Measurements from ENCODE around the gene NAV2.
"Not testable (repeated sequence)": the region's sequence is repeated elsewhere in the genome, so short reads cannot be mapped to it uniquely, and the experiment has no call there.

The NAV2 gene

DNA sequence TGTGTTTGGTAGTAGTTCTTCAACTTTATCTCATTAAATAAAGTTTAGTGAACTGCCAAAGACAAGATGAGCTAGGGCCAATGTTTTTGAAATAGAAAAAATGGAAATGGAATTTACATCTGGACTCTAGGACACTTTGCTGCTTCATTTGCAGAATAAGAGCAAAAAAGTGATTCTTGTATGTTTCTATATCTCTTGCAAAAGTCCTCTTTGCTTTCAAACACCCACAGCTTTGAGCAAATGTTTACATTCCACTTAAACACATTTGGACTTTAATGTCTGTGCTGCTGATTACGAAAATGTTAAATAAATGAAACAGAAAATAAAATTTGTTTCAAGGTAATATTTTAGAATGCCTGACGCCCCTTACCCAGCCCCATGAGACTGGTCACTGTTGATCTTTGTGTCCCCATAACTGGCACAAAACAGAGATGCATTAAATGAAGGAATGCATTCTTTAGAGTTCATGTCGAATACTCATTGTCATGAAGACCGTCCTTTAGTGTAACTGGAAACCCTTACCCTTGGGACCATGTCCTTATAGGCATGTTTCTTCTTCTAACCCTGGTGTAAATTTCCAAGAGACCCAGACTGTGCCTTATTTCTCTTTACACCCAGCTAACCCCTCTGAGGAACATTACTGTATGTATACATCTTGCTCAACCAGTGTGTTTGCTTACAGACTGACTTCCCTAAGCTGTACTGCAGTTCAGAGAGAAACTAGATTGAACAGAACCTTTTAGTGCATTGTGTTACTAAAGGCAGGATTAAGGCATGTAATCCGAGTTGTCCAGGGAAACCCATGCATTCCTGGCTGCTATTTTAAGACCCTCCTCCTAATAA lies 199.7 kb downstream of the NAV2 start:
- no peak for DNase-seq

DNA sequence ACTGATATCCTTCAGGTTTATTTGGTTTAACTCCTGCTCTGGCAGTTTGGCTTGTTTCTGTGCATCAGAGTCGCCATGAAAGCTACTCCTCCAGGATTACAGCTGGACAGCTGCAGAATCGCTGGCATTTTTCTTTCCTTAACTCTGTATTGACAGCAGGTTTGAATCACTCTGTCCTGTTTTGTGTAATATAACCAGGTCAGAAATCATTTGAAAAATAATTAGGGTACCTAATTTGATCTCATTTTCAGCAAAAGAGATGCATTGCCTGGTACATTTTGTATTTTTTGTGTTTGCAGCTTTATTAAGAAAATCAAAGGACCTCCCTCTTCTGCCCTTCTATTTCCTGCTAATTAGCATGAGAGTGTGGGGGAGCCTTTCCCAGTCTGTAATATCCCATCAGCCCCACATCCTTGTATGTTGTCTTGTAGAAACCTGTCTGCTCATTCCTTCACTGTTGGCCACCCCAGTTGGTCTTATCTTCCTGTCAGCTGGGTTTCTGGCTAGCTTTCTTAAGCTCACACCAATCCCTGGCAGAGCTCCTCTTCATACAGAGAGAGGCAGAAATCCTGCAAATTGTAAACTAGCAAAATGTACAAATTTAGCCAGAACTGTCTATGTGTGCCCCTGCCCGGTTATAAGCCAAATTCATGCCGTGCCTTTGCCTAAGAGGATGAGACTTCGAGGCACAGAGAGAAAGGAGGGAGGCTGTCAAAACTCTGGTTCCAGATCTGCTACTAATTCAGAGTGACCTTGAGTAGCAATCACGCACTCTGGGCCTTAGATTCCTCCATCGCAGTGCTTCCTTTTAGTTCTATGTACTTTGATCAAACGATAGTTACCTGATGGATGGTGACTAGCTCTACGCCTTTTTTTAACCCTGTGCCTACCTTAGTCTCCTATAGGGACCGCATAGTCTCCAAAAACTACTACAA lies 200.6 kb downstream of the NAV2 start:
- no peak for DNase-seq

DNA sequence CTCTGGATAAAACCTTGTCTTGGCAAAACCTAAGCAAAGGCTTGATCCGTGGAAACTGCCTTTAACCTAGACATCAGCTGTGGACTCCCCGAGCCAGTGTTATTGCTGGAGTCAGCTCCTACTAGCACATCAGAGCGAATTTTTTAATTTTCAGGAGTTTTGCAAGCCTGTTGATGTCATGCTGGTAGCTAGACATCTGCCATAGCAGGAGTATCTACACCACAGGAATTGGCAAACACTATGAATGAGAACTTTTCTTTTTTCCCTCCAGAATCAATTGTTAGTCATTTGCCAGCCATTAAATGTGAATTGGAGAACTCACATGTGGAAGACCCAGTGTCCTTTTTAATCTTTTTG lies 201.2 kb downstream of the NAV2 start:
- no peak for DNase-seq

DNA sequence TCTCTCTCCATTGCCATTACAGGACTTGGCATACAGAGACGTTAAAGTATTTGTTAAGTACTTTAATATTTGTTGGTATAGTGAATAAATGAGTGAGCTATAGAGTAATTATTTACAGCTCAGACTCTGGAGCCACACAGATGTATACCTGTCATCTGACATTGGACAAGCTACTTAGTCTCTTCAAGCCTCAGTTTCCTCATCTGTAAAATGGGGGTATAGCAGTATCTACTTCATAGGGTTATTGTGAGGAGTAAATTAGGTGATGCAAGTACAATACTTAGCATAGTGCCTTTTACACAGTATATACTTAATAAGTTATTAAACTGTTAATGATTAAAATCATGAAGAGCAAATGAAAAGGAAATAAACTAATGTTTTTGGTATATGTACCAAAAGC lies 203.2 kb downstream of the NAV2 start:
- DNase-seq = no peak

DNA sequence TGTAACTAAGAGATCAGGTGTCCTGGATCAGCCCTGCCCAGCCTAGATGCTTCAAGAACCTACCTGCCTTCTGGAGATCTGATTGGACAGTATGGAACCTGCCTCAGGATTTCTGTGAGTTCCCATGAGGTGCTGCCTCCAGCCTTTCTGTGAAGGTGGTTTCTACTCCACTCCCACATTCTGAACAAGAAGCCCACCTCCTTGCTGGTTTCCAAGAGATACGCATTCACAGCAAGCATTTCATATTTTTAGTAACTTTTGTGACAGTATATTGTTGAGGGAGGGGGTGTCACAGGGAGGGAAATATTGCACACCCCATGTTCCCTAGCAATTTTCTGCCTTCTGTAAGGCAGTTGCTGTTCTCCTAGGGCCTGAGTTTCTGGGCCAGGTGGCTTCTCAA lies 204.4 kb downstream of the NAV2 start:
- DNase-seq = no peak

DNA sequence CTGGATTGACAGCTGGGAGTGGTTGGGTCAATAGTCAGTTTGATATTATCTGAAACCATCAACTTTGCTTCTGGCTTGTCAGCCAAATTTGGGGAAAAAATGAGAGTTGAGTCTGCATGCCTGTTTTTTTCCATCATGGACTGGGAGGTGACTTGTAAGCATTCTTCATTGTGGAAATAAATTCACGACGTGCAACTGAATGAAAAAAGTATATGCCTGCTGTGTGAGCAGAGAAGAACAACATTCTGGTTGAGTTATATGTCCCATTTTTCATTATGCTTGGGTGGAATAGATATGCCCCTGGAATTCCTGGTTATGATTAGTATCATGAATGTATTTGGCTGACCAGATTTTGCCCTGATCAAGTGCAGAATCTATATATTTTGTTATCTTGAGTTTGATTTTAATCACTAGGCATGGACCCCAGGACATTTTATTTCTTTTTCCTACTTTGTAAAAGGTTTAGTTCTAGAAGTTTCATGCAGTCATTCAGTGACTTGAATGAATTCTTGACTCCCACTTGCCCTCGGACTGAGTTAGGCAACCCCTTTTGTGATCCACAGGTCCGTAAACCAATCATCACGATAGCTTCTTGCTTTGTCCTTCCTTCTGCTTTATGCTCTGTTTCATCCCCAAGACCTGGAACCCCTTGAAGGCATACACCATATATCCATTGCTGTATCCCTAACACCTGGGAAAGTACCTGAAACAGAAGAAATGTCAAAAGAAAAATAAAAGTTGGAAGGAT lies 205.8 kb downstream of the NAV2 start:
- DNase-seq = no peak

DNA sequence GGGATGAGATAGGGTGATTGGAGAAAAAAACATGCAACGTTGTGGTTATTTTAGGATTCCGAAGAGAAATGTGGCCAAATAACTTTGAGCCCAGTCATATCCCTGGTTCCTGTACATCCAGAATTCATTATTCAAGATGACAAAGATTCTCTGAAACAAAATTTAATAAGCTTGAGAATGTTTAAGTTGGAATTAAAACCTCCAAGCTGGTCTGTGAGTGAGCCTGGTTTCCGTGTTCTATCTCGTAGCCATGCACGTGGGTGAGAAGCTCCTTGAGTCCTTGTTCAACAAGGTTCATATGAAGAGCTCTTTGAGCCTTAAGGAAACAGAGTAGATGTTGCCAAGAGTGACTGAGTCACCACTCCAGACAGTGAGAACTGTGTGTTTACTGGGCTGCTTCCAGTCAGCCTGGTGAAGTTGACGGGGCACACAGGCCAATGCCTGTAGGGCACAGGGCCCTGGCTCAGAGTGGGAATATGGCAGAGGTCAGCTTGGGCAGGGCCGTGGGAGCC lies 206.5 kb downstream of the NAV2 start:
- DNase-seq = no peak

DNA sequence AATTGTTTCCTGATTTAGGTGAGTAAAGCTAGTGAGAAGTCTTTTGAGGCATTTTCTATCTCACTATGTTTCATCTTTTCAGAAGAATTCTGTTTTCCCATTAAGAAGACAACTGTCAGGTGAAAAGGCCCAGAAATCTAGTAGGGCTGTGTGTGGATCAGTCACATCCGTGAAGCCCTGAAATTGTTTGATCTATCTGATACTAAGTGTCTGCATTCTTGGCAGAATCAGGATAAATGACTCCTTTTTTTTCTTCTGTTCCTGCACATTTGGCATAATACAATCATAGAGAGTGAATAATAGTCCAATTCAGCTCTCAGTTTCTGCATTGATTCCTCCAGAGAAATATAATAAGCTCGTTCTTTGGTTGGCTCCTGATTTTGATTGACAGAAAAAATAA lies 208.3 kb downstream of the NAV2 start:
- DNase-seq = no peak

DNA sequence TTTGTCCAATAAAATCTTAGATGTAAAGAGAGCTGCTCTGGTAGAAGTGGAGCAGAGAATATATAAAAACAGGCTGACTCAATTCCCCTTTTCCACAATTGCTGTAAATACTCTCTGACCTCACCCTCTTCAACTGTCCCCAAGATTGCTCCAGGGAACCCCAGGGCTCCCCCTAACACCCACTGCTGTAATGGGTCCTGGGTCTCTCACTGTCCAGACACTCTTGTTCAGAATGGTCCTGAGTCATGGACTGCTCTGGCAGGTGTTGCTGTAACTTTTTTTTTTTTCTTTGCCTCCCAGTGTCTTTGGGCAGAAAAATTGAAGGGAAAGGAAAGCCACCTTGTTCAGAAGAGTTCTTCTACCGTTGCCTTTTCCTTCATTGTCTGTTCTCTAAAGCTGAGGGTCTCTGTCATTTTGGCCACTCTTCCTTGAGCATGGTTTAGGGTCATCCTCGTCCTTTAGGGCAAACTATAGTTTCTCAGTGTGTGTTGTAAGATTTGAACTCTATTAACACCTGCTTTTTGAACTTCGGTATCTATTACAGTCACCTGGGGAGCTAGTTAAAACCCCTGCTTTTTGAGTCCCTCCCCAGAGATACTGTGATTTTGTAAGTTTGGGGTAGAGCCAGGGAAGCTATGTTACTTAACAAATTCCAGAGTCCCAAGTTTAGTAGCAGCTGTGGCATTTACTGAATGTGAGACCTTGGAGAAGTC lies 209.5 kb downstream of the NAV2 start:
- DNase-seq = no peak

DNA sequence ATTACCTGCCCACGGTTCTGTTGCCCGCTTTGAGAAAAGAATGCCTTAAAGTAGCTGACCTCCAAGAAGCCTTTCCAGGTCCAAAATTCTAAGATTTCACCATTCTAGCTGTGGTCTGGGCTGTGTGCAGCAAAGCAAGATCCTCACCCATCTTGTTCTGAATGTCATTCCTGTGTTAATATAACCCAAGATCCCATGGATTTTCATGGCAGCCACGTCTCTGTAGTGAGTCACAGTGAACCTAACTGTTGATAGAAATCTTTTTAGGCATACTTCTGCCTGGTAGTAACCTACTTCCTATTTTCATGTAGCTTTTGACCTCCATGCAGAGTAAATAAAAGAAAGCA lies 210.0 kb downstream of the NAV2 start:
- no peak for DNase-seq

DNA sequence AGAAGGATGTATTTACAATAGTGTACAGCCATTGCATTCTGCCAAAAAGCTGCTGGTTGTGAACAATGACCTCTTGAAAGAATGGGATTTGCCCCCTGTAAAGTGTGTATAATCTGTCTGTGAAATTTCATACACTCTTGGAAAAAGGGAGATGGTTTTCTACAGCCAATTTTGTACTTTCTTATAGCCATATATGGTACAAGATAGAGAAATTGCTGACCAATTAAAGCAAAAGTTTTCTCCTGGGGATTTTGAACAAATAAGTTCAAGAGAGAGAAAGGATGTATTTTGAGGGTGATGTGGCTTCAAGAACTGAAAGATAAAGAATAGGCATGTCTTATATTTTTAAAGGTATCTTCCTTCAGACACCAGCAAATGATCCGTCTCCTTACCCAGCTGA lies 211.0 kb downstream of the NAV2 start:
- DNase-seq = no peak

DNA sequence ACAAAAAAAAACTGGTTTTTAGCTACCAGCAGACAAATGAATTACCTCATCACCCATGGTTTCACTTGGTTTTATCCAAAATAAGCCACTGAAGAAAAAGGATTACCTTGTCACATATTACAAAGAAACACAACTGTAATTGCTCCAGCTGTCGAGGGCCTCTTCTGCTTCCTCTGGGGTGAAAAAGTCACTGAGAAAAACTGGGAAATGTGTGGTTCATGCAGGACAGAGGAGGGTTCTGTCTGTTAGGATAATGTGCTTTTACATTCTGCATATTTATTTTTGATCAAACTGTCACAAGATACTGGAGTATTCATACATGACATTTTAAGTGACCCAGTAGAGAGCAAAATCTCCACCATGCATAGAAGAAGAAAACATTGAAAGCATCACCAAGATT lies 211.7 kb downstream of the NAV2 start:
- no peak for DNase-seq

DNA sequence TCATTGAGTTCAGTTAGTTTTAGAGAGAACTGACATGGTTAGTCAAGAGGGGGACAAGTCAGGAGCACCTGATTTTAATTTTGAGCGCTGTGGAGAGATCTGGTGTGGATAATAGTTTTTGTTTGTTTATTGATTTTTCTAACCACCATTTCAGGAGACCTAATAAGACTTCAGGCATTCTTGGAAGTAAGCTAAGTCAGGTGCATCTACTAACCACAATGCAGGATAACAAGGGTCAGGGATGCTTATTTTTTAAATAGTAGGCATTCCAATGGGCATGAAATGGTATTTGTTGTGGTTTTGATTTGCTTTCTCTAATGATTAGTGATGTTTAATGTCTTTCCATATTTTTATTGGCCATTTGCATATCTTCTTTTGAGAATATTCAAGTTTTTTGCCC lies 212.1 kb downstream of the NAV2 start:
- no peak for DNase-seq

DNA sequence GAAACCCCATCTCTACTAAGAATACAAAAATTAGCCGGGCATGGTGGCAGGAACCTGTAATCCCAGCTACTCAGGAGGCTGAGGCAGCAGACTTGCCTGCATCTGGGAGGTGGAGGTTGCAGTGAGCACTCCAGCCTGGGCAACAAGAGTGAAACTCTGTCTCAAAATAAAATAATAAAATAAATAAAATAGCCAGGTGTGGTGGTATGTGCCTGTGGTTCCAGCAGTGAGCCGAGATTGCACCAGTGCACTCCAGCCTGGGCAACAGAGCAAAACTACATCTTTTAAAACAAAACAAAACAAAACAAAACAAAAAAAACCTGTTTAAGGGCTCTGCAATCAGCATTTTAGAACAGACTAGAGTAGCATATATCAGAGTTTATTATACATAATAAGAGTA lies 214.8 kb downstream of the NAV2 start:
- DNase-seq = not testable (repeated sequence)

DNA sequence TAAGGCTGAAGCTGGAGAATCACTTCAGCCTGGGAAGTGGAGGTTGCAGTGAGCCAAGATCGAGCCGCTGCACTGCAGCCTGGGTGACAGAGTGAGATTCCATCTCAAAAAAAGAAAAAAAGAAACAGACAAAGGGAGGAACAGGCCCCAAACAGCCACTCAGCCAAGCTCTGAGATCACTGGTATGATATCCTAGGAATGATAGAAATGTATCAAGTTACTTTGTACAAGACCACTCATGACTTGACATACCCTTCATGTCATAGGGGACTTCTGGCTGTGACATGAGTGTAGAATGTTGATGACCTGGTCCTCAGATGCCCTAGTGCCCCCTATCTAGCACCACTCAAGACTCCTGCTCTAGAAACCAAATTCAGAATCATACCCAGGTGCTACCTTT lies 216.5 kb downstream of the NAV2 start:
- DNase-seq = no peak

DNA sequence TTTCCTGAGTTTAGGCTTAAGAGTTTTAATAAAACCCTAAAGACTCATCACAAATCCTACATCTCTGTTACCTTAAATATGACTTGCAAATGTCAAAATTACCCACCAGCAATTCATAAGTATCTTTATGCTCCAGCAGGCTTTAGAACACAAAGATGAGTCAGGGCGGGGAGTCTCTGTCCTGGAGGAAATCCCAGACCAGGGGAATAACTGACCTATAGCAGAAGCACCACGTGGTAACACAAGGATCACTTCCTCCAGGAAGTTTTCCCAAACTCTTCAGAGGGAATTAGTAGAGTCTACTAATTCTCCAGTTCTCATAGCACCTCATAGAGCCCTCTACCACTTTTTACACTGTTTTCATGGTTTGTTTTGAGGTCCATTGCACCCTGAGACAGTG lies 217.0 kb downstream of the NAV2 start:
- DNase-seq = no peak

DNA sequence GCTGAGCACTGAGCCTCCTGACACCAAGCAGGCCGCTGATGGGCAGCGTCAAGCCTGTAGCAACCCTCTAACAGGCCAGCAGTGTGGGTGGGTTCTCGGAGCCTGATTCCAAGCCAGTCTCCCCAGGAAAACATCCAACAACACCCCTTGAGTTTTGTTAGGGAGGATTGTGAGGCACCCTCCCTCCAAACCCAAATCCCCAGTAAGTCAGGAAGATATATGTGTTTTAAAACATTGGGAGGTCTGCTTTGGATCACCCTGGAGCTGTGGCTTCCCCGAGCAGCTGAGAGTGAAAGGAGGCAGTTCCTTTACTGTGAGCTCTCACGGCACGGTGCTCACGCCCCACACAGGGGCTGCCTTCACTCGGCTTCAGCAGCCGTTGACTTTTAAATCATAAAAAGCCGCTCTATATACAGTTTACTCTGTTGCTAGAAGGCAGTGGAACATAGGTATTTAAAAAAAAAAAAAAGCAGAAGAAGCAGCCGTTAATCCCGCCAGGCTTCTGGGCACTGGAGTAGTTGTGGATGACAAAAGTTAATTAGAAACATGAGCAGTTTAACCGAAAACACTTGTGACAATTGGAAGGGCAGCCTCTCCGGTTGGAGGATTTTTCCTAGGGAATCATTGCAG lies 218.6 kb downstream of the NAV2 start:
- DNase-seq = no peak

DNA sequence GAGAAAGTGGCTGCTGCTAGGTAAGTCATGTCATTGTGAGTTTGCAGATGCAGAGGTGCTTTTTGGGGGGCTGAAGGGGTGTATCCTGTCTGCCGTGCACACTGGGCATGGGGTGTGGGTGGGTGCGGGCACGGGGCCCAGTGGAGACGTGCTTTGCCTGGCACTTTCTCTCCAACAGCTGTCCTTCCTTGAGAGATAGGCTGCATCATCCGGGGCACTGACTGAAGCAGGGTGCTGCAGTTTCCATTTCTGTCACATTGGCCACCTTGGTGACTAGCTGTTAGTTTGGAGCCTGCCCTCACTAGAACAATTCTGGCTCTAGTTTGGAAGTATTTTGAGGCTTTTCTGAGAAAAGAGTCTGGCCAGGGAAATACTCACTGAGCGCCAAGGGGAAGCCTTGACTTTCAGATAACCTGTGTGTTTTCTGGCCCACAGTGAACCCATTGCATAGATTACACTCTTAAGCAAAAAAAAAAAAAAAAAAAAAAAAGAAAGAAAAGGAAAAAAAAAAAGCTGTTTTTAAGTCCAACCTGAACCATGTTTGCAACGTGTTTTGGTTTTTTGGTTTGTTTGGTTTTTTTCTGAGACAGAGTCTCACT lies 219.2 kb downstream of the NAV2 start:
- DNase-seq = no peak

DNA sequence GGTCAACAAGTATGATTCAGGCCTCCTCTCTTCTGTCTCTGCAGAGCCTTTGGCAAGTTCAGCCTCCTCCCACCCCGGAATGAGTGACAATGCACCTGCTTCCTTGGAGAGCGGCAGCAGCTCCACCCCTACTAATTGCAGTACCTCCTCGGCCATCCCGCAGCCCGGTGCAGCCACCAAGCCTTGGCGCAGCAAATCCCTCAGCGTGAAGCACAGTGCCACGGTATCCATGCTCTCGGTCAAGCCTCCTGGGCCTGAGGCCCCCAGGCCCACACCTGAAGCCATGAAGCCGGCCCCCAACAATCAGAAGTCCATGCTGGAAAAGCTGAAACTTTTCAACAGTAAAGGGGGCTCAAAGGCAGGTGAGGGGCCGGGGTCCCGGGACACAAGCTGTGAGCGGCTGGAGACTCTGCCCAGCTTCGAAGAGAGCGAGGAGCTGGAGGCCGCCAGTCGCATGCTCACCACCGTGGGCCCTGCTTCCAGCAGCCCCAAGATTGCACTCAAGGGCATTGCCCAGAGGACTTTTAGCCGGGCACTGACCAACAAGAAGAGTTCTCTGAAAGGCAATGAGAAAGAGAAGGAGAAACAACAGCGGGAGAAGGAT lies 220.6 kb downstream of the NAV2 start:
- DNase-seq = no peak

DNA sequence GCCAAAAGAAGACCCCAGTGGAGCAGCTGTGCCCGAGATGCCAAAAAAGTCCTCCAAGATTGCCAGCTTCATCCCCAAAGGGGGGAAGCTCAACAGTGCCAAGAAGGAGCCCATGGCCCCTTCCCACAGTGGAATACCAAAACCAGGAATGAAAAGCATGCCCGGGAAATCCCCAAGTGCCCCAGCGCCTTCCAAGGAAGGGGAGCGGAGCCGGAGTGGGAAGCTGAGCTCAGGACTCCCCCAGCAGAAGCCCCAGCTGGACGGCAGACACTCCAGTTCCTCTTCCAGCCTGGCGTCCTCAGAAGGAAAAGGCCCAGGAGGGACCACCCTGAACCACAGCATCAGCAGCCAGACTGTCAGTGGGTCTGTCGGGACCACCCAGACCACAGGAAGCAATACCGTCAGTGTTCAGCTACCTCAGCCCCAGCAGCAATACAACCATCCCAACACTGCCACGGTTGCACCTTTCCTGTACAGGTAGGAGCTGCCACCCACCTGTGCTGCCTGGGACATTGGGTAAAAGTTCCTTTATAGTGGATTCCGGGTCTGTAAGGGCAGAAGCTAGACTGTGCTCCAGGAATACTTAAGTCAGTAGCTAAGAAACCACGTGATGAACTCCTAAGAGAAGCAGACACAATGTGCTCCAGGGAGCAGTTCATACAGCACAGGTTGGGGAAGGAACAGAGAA lies 221.3 kb downstream of the NAV2 start:
- DNase-seq = no peak

DNA sequence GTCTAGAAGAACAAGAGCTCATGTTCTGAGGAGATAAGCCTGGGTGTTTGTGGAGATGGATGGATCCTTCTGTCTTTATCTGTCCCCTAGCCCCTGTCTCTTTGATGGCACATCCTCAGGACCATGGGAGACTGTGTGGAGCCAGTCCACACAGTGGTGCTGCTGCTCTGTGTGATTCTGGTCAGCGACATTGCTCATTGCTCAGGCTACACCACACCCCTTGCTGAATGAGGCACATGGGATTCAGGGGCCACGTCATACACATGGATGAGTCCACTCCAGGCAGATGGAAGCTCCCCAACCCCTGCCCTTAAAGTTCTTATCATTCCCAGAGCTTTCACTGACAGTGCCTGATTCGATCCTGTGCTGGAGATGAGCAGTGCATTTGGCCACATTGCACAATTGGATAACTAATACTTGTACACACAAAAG lies 222.2 kb downstream of the NAV2 start:
- DNase-seq = no peak

All from stimulated activated CD4-positive, alpha-beta T cell treated with anti-CD3 and anti-CD28 coated beads, Interleukin-15, amount 100 ng/mL, for 24 hours (primary cell).